NK-92 (cell line): ENCODE results near the gene C17orf107.
"Not testable (repeated sequence)": the region's sequence is repeated elsewhere in the genome, so short reads cannot be mapped to it uniquely, and the experiment has no call there.

Source experiments
- DNase-seq: peaks from one replicate; lab custom pipeline; 2025; ENCODE audit not compliant: unreplicated experiment; lab: John Stamatoyannopoulos, UW

Gene C17orf107

DNA sequence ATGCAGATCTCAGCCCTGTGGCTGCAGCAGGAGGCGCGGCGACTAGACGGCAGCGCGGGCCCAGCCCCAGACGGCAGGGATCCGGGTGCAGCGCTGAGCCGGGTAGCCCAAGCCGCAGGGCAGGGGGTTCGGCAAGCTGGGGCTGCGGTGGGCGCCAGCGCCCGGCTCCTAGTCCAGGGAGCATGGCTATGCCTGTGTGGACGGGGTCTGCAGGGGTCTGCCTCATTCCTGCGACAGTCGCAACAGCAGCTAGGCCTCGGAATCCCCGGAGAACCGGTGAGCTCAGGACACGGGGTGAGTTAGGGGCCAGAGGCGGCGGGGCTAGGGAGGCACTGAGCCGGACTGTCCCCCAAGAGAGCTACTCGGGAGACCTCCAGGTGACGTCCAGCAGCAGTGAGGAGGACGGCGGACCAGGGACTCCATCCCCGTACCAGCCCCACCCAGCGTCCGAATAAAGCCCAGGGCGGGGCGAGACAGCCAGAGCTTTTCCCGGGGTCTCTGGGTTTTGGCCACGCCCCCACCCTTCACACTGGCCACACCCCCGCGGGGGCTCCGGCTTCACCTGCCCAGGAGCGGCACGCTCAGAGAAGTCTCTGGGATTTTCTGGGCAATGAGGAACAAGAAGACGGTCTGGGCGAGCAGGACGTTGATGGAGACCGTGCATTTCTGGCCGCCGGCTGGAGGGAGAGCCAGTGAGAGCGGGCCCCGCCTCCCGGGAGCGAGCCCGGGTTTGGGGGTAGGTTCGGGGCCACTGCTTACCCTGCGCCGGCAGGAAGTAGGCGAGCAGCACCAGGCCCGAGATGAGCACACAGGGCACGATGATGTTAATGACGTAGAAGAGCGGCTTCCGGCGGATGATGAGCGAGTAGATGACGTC is 1.1 kb downstream of the C17orf107 start:
- DNase-seq = no peak

DNA sequence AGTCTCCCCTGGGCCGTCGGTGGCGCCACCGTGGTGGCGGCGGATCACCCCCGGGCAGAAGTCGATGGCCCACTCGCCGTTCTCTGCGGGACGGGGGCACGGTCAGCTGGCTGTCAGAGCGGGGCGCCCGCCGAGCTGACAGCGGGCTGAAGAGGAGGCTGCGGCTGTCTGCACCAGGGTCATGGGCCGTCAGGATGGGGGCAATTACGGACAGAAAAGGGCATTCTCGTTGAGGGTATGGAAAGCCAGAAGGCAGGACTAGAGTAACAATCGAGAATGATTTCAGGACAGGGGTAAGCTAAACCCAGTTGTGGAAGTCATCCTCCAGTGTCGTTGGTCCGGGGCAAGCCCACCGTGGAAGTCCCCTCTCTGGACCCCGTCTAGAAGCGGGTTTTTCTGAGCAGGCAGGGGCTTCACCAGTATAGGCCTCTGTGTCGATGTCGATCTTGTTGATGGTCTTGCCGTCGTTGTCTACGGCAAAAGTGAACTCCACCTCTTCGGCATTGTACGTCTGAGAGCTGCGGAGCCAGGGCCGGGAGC is 1.8 kb downstream of the C17orf107 start:
- no peak for DNase-seq

DNA sequence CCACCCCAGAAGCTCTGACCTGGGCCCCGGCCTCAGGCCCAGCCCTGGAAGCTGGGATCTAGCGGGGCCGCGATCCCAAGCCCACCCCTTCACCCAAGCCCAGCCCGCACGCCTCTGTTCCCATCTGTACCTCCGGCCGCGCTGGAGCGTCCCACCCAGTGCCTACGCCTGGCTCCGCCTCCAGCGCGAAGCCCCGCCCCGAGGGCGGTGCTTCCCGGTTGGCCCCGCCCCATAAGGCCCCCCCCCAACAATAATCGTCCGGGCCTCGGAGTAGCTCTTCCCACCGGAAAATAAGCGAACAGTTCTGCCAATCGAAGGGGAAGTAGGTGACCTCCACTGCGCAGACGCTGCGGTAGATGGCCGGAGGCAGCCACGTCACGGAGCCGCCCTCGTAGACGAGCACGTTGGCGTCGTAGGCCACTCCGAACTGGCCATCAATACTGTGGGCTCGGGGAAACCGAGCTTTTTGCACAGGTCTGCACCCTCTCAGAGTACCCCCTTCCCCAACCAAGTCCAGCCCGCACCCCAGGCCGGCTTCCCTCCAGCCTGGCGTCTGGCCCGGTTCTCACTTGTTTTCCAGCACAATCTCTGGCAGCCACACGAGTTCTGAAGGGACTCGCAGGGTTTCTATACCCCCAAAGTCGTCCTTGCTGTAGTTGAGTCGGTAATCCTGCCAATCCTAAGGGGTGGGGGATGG is 2.5 kb downstream of the C17orf107 start:
- no peak for DNase-seq

DNA sequence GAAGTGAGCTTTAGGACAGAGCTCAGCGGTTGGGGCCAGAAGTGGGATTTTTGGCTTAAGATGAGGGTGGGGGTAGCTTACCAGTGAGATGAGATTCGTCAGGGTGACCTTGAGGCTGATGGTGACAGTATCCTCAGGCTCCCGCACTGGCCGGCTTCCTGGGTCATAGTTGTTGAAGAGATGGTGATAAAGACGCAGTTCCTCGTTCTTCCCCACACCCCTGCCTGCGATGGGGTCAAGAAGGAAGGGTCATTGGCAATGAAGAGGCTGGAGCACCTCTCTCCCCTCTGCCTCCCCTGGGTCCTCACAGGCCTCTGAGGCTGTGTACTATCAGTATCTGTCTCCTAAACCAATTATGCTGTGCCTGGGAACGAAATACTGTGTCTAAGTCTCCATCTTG is 3.2 kb downstream of the C17orf107 start:
- DNase-seq = no peak

DNA sequence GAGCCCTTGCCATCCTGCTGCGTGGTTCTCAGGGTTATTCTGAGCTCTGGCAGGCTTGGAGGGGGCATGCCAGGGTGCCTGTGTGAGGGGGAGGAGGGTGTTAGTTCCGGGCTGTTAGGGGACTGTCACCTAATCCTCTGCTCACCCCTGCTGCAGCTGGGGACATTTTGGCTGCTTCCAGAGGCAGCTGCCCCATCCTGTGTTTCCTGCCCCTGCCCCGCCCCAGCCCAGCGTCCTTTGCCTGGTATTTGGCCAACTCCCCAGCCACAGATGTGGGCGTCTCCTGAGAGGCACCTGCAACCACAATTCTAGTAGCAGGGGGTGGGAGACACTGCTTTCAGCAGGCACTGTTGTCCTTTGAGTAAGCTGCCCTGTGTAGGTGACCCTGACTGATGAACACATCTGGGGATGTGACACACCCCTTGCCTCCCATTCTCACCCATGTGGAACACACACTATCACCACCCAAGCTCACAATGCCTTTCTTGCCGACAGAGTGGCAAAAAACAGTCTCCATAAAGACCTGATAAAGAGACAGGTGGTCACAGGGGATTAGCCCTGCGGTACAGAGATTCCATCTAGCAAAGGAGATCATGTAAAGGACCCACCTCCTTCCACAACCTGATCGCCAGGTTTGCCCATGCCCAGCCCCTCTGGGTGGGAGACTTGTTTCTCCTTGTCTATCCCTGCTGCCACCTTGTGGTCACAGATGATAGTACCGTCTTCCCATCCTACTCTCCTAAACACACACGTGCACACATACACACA is 3.9 kb downstream of the C17orf107 start, which contains the start of gene CHRNE:
Gene CHRNE, minus strand, starts transcription at position 48 of the 768 bp plus-strand sequence. Its CDS starts 35 bp downstream, at position 13.
- no peak for DNase-seq

DNA sequence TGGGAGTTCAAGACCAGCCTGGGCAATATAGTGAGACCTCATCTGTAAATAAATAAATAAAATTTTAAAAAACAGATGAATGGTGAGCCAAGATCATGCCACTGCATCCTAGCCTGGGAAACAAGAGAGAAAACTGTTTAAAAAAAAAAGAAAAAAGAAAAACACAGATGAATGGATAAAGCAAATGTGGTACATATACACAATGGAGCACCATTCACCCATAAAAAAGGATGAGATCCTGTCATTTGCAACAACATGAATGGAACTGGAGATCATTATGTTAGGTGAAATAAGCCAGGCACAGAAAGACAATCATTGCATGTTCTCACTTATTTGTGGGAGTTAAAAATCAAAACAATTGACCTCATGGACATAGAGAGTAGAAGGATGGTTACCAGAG is 7.3 kb downstream of the C17orf107 start:
- DNase-seq = not testable (repeated sequence)

DNA sequence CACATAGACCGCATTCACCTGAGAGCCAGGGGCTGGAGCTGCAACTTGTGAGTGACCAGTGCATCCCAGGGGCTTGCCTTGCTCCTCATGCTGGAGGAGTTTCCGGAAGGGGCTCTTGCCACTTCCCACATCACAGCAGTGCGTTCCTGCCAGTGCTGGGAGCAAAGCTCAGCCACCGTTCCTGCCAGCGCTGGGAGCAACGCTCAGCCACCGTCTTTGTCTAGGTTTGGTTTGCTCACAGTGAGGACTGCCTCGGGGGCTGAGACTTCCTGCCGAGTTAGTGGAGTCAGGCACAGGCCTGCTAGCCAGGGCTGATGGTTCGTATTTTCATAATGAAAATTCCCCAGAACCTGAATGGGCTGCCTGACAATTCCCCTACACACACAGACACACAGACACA is 9.0 kb downstream of the C17orf107 start:
- no peak for DNase-seq

DNA sequence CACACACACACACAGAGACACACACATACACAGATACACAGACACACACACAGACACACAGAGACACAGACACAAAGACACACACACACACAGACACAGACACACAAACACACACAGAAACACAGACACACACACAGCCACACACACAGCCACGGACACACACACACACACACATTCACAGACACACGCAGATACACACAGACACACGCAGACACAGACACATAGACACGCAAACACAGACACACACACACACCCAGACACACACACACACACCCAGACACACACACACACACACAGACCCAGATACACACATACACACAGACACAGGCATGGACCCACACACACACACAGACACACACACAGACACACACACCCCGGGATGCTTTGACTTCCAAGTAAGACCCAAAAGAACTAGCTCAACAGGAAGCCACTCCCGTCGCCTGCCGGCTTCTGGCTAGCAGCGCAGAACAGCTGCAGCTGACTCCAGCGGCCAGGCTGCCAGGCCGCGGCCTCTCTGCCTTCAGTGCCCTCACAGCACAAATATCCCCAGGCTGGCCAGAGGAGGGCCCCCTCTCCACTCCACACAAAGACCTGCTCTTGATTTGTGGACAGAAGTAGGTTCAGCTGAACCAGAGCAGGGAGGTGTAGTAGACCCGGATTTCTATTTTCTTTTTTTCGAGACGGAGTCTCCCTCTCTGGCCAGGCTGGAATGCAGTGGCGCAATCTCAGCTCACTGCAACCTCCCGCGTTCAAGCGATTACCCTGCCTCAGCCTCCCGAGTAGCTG is 9.6 kb downstream of the C17orf107 start:
- DNase-seq = no peak

DNA sequence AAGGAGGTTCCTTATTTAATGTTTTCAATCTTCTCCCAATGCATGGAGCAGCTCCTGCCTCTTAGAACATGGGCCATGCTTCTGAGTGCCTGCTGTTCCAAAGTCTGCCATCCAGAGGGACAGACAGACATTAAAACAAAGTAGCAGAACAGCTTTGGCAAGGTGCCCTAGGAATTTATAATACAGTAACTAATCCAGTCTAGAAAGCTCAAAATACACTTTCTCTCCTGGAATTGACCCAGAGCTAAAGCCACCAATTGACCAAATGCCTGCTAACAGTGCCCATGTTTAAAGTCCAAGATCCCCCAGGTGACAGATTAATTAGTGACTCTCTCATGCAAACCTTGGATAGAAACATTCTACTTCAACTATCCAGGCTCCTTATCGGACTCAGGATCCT is 14.7 kb downstream of the C17orf107 start:
- DNase-seq = no peak

DNA sequence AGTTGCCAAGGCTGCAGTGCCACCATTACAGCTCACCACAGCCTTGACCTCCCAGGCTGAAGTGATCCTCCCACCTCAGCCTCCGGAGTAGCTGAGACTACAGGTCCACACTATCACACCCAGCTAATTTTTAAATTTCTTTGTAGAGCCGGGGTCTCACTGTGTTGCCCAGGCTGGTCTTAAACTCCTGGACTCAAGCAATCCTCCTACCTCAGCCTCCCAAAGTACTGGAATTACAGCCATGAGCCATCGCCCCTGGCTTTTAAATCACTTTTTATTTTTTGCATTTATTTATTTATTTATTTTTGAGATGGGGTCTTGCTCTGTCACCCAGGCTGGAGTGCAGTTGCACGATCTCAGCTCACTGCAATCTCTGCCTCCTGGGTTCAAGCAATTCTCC is 15.2 kb downstream of the C17orf107 start:
- DNase-seq = not testable (repeated sequence)

DNA sequence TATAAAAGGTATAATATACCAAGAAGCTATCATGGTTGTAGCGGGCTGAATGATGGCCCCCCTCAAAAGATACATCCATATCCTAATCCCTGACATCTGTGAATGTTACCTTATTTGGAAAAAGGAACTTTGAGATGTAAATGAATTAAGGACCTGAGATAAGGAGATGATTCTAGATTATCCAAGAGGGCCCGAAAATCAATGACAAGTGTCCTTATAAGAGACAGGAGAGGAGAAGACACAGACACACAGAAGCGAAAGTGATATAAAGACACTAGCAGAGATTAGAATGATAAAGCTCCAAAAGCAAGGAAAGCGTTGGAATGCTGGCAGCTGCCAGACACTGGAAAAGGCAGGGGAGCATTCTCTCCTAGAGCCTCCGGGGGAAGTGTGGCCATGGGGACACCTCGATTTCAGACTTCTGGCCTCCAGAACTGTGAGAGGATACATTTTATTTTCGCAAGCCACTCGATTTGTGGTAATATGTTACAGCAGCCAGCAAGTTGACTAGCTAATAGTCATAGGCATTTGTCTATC is 20.2 kb downstream of the C17orf107 start:
- DNase-seq = no peak

DNA sequence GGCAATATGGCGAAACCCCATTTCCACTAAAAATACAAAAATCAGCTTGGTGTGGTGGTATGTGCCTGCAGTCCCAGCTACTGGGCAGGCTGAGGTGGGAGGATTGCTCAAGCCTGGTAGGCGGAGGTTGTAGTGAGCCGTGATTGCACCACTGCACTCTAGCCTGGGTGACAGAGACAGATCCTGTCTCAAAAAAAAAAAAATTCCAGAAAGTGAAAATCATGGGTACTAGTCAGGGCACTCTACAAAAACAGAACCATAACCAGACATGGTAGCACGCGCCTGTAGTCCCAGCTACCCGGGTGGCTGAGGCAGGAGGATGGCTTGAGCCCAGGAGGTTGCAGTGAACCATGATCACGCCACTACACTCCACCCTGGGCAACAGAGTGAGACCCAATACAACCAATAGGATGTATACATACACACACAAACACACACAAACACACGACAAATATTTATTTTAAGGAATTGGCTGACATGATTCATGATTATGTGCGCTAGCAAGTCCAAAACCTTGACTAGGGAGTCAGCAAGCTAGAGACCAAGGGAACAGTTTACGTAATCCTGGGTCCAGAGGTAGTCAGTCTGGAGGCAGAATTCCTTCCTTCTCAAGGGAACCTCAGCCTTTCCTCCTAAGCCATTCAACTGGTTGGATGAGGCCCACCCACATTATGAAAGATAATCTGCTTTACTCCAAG is 21.2 kb downstream of the C17orf107 start:
- DNase-seq = no peak

DNA sequence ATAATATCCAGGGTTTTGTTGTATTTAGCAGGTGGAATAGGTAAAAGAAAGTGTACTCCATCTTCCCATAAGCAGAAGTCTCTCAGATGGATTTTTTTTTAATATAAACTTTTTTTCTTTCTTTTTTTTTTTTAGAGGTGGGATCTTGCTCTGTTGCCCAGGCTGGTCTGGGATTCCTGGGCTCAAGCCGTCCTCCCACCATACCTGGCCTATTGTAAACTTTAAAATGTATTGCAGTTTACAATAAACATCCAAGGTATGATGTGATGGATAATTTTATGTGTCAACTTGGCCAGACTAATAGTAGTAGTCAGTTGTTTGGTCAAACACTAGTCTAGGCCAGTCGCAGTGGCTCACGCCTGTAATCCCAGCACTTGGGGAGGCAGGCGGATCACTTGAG is 22.0 kb downstream of the C17orf107 start:
- no peak for DNase-seq

DNA sequence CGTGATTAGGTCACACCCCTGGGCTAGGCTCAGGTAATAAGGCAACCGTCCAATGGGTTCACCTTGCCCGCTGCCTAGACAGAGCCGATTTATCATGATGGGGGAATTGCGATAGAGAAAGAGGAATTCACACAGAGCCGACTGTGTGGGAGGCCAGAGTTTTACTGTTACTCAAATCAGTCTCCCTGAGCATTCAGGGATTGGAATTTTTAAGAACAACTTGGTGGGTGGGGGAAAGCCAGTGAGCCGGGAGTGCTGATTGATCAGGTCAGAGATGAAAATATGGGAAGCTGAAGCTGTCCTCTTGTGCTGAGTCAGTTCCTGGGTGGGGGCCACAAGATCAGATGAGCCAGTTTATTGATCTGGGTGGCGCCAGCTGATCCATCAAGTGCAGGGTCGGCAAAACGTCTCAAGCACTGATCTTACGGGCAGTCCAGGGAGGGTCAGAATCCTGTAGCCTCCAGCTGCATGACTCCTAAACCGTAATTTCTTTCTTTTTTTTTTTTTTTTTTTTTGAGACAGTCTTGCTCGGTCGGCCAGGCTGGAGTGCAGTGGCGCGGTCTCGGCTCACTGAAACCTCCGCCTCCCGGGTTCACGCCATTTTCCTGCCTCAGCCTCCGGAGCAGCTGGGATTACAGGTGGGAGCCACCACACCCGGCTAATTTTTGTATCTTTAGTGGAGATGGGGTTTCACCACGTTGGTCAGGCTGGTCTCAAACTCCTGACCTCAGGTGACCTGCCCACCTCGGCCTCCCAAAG is 27.4 kb downstream of the C17orf107 start:
- not testable (repeated sequence) for DNase-seq

DNA sequence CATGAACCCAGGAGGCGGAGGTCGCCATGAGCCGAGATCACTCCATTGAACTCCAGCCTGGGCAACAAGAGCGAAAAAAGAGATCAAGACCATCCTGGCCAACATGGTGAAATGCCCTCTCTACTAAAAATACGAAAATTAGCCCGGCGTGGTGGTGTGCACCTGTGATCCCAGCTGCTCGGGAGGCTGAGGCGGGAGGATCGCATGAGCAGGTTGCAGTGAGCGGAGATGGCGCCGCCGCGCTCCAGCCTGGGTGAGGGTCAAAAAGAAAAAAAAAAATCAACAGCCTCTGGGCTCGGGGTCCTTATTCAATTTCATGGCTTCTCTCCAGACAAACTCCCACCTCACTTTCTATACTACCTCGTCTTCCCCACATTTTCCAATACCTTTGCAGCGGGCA is 29.5 kb downstream of the C17orf107 start:
- no peak for DNase-seq

DNA sequence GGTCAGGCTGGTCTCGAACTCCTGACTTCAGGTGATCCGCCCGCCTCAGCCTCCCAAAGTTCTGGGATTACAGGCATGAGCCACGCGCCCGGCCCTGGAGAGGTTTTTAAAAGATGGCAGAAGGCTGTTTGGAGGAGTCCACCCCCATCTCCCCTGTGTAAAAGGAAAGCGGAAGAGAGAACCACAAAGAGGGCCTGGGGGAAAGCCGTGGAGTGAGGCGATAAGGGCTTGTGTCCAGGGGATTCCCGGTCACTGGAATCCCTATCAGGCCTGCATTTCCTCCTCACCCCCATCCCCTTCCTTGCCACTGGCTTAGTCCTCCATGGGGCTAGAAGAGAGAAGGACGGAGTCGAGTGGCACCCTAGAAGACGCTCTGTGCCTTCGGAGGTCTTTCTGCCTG is 32.6 kb downstream of the C17orf107 start, which contains the start of gene GP1BA:
Gene GP1BA, plus strand, starts transcription at position 315 of the 400 bp plus-strand sequence. CDS start 328 bp downstream, outside the sequence.
- DNase-seq = no peak

DNA sequence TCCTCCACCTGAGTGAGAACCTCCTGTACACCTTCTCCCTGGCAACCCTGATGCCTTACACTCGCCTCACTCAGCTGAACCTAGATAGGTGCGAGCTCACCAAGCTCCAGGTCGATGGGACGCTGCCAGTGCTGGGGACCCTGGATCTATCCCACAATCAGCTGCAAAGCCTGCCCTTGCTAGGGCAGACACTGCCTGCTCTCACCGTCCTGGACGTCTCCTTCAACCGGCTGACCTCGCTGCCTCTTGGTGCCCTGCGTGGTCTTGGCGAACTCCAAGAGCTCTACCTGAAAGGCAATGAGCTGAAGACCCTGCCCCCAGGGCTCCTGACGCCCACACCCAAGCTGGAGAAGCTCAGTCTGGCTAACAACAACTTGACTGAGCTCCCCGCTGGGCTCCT is 33.4 kb downstream of the C17orf107 start:
- no peak for DNase-seq

DNA sequence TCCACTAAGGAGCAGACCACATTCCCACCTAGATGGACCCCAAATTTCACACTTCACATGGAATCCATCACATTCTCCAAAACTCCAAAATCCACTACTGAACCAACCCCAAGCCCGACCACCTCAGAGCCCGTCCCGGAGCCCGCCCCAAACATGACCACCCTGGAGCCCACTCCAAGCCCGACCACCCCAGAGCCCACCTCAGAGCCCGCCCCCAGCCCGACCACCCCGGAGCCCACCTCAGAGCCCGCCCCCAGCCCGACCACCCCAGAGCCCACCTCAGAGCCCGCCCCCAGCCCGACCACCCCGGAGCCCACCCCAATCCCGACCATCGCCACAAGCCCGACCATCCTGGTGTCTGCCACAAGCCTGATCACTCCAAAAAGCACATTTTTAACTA is 34.3 kb downstream of the C17orf107 start:
- DNase-seq = no peak
